GM04503 (cell line): Measurements from ENCODE around the gene CD8A.

ENCODE experiments used
- DNase-seq: peaks from one replicate; pipeline ENCODE4 v3.0.0-alpha.2; 2012; ENCODE audit warnings: low read depth

Gene CD8A

GRCh38 chr2:86808315-86809161 is 17.8 kb upstream of the CD8A start:
- no peak for DNase-seq

GRCh38 chr2:86807468-86808275 is 17.0 kb upstream of the CD8A start:
- DNase-seq, result no peak

DNA sequence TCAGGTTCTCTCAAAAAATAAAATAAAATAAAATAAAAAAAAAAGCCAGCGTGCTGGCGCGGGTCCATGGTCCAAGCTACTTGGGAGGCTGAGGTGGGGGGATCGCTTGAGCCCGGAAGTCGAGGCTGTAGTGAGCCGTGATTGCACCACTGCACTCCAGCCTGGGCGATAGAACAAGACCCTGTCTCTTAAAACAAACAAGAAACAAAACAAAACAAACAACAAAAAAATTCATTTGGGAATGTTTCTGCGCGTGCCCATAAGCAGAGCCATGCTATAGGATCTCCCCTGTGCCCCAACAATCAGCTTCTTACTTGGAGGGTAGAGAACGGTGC is 16.4 kb upstream of the CD8A start:
- DNase-seq, result no peak

- no peak for DNase-seq
Observed at GRCh38 chr2:86806059-86806857, 15.5 kb upstream of the CD8A start.

GRCh38 chr2:86800856-86801567 is 10.3 kb upstream of the CD8A start:
- no peak for DNase-seq

GRCh38 chr2:86794861-86795260 is 4.1 kb upstream of the CD8A start:
- DNase-seq, result no peak

DNA sequence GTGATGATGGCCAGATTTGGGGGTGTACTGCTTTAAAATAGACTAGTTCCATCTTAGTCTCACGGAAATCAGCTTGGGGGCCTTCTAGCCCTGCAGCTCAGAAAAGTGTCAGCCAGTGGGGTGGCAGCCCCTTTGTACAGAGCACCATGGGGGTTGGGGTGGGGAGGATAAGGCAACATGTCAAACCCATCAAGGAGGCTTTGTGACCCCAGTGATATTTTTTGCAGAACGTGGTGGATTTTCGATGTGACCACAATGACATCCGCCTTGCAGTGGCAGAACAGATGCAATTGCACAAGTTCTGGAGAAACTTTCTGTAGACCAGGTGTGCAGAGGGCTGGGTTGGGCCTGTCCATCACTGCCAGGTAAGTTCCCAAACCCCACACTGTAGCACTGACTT is 3.0 kb upstream of the CD8A start:
- no peak for DNase-seq

GRCh38 chr2:86791573-86791972 is 860 bp upstream of the CD8A start:
- DNase-seq, result no peak

GRCh38 chr2:86790134-86790675 is 508 bp downstream of the CD8A start:
- DNase-seq, result no peak

- no peak for DNase-seq
Observed at GRCh38 chr2:86789687-86790133, 1.0 kb downstream of the CD8A start.

DNA sequence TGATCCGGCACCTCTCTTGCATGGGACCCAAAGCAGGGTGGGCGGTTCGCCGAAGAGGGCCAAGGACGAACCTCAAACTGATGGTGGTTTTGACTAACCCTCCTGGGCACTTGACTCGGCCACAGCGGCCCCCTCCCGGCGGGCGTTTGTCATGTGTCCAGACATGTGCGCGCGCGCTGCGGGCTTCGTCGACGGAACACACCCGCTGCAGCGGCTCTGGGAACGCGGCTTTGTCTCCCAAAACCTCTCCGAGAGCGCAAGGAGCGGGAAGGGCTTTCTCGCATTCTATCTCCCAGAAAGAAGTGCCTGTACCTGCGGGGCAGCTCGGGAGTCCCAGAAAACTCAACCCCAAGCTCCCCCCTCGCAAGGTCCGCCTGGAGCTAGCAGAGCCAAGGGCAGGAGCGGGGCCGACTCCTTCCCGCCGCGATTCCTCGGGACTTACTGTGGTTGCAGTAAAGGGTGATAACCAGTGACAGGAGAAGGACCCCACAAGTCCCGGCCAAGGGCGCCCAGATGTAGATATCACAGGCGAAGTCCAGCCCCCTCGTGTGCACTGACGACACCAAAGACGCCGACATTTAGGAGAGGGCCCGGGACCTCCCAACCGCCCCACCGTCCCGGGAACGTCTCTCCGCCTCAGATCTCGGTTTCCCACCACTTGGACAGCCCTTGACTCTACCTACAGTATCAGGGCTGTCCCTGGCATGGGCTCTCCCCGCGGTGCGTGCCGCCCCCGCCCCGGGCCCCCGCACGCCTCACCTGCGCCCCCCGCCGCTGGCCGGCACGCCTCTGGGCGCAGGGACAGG is 1.6 kb downstream of the CD8A start:
- no peak for DNase-seq

DNA sequence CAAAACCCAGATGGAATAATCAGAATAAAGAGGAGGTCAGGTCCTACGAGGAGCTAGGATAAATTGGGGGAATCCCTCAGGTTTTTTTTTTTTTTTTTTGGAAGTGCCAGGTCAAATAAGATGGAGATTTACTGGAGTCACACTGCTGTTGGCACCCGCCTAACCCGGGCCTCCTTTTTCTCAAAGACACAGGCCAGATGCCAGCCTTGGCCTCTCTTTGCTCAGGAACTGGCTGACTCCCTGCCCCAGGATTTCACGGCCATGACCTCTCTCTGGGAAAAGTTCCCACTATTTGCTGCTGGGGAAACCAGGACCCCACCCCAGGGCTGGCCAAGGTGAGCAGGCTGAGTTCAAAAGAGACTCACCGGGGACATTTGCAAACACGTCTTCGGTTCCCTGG is 2.5 kb downstream of the CD8A start:
- DNase-seq, result no peak

DNA sequence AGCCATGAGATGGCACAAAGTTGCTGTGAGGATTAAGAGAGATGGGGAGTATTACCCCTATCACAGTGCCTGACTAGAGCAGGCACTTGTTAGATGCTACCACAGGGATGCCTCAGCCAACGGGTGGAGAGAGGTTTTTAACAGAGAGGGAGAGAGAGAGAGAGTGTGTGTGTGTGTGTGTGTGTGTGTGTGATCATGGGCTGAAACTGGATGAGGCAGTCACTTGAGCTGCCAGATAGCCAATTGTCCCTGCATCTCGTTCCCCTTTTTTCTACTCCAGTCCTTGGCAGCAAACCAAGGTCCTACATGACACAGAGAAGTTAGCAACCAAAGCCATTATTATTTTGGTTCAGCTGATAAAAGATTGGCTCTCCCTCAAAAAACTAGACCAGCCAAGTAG is 3.0 kb downstream of the CD8A start:
- no peak for DNase-seq

DNA sequence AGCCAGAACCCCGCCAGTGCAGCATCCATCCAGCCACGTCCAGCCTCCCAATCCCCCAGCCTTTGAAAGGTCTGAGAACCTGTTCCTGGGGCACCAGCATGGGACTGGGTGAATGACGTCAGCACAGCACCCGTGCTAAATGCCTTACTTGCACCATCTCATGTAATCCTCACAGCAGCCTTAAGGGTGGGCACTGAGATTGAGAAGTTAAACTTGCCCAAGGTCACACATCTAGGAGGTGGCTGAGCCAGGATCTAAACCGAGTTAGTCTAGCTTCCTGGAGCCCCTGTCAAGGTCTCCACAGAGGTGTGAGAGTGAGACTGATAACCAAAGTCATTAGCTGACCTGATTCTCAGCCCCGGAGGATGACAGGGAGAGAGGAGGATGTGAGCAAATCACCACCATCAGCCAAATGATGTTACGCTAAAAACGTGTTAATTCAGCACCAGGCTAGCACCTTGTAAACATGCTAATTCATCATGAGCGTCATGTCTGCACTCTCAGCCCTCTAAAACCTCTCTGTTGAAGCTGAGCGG is 4.6 kb downstream of the CD8A start:
- no peak for DNase-seq

- no peak for DNase-seq
Observed at GRCh38 chr2:86785456-86785855, 5.3 kb downstream of the CD8A start.

DNA sequence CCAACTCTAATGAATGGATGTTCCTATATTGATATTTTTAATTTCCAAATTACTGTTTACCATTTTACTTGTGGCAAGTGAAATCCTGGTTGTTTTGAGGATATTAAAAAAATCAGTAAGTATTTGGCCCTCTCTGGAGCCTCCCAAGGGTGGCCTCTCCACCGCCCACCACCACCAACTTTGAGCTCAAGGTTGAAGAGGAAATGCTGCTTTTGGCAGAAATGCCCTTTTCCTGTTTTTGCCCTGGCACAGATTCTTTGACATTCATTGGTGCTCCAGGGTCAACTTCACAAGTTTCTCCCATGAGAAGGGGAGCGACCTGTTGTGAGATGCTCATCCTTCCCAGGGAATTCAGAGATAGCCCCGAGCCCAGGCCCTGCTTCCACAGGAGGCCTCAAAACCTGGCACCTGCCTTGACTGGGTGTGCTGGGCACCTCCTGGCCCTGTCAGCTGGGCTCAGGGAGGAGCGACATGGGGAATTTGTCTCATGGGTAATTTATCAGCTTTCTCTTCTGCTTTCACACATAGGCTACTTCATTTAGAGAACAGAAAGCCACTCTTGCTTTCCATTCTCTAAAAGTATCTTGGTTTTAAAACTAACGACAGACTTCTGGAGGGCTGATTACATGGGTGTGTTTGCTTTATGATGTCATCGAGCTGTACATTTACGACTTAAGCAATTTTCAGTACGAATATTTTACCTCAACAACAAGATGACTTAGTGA is 6.9 kb downstream of the CD8A start:
- no peak for DNase-seq

DNA sequence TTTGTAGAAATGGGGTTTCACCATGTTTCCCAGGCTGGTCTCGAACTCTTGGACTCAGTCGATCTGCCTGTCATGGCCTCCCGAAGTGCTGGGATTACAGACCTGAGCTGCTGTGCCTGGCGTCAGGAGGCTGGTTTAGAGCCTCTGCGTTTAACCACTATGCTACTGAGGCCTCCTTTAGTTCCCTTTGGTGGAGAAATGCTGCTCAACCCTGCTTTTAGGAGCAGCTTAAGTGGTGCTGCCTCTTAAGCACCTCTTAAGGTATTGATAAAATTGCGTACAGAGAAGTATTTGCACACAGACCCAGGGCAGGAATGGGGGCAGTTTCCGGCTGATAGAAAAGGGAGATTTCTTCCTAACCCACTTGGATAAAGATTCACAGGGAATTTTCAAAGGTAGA is 8.0 kb downstream of the CD8A start:
- DNase-seq, result no peak

- no peak for DNase-seq
Observed at GRCh38 chr2:86781363-86781762, 9.3 kb downstream of the CD8A start.

- no peak for DNase-seq
Observed at GRCh38 chr2:86779971-86780370, 10.7 kb downstream of the CD8A start.

DNA sequence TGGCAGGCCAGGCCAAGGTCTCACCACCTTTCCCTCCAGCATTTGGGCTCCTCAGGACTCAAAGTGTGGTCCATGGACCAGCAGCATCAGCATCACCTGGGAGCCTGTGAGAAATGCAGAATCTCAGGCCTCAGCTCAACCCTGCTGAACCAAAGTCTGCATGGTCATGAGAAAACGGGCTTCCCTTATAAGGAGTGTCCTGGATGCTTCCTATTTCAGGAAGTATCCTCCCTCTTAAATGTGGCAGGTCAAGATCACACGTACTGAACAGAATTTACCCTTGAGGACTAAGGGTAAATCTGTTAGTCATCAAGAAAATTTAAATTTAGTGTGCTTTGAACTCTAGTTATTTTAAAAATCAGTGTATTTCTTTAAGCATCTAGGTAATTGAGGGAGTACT is 11.8 kb downstream of the CD8A start:
- DNase-seq, result no peak
